MM.1S (cell line): ENCODE data around the gene VAX1.

Experiments
- DNase-seq: peaks from one replicate; pipeline ENCODE4 v3.0.0-alpha.2; 2015
- H2AFZ ChIP-seq: fragments of 300-600 bp; sonication (generic); 2 replicates; pipeline ENCODE4 v1.6.0; 2016; ENCODE audit warnings: antibody characterized with exemption, low read length
- H3F3A ChIP-seq: fragments of 300-600 bp; sonication (generic); 2 replicates; pipeline ENCODE4 v1.6.1; 2016; ENCODE audit warnings: mild to moderate bottlenecking, antibody characterized with exemption, low read length, moderate library complexity, mixed read lengths; ENCODE audit not compliant: insufficient read depth
- H3K27ac ChIP-seq: fragments of 300-600 bp; sonication (generic); 2 replicates; pipeline ENCODE4 v1.5.1; 2016; ENCODE audit warnings: mild to moderate bottlenecking, low read length
- H3K27me3 ChIP-seq: fragments of 300-600 bp; sonication (generic); replicated peaks from 2 replicates; pipeline ENCODE4 v1.6.0; 2016; ENCODE audit warnings: low read length; ENCODE audit not compliant: insufficient read depth
- H3K36me3 ChIP-seq: fragments of 300-600 bp; sonication (generic); replicated peaks from 2 replicates; pipeline ENCODE4 v1.6.1; 2016; ENCODE audit warnings: mild to moderate bottlenecking, low read length, mixed read lengths; ENCODE audit not compliant: insufficient read depth
- H3K4me1 ChIP-seq: fragments of 300-600 bp; sonication (generic); 2 replicates; pipeline ENCODE4 v1.6.1; 2016; ENCODE audit warnings: low read length, mixed read lengths
- H3K4me2 ChIP-seq: fragments of 300-600 bp; sonication (generic); 2 replicates; pipeline ENCODE4 v1.6.0; 2016; ENCODE audit warnings: low read depth, low read length
- H3K4me3 ChIP-seq: fragments of 300-600 bp; sonication (generic); 2 replicates; pipeline ENCODE4 v1.5.1; 2016; ENCODE audit warnings: low read length, mixed read lengths
- H3K79me2 ChIP-seq: fragments of 300-600 bp; sonication (generic); 2 replicates; pipeline ENCODE4 v1.6.1; 2016; ENCODE audit warnings: mixed run types, low read length, mixed read lengths
- H3K9ac ChIP-seq: fragments of 300-600 bp; sonication (generic); 2 replicates; pipeline ENCODE4 v1.6.1; 2016; ENCODE audit warnings: low read length, mixed read lengths
- H3K9me2 ChIP-seq: fragments of 300-600 bp; sonication (generic); replicated peaks from 2 replicates; pipeline ENCODE4 v1.6.1; 2016; ENCODE audit warnings: mild to moderate bottlenecking, low read length, mixed read lengths; ENCODE audit not compliant: insufficient read depth
- H3K9me3 ChIP-seq: fragments of 300-600 bp; sonication (generic); replicated peaks from 2 replicates; pipeline ENCODE4 v1.6.1; 2016; ENCODE audit warnings: mild to moderate bottlenecking, low read length, mixed read lengths; ENCODE audit not compliant: insufficient read depth
- H4K20me1 ChIP-seq: fragments of 300-600 bp; sonication (generic); 2 replicates; pipeline ENCODE4 v1.6.1; 2016; ENCODE audit warnings: mild to moderate bottlenecking, low read length, moderate library complexity, mixed read lengths; ENCODE audit not compliant: insufficient read depth
- CTCF ChIP-seq: fragments of 300-600 bp; sonication (generic); IDR thresholded peaks from 2 replicates; pipeline ENCODE4 v1.5.1; 2016; ENCODE audit warnings: antibody characterized with exemption, low read length, mixed read lengths
- EZH2 ChIP-seq: fragments of 300-600 bp; sonication (generic); optimal IDR thresholded peaks from 2 replicates; pipeline ENCODE3; 2017; ENCODE audit warnings: low read depth, mild to moderate bottlenecking, antibody characterized with exemption, low read length, mixed read lengths
- EZH2phosphoT487 ChIP-seq: fragments of 300-600 bp; sonication (generic); IDR thresholded peaks from 2 replicates; pipeline ENCODE4 v1.6.1; 2018; ENCODE audit warnings: antibody characterized with exemption, low read length

VAX1 gene

GRCh38 chr10:117134056-117134305 lies 4.1 kb downstream of the VAX1 start:
- H3K9ac ChIP-seq: no peak overlapping the region

GRCh38 chr10:117133273-117134055 lies 4.6 kb downstream of the VAX1 start:
- TF ChIP-seq EZH2: no peak
- TF ChIP-seq EZH2phosphoT487: no peak
- no peak for TF ChIP-seq CTCF
- Histone ChIP-seq H3K4me1 (no peaks in the 10 kb centered on the region), H3F3A (no peaks in the 10 kb centered on the region), H3K9me2 (no peaks in the 10 kb centered on the region), H4K20me1 (no peaks in the 10 kb centered on the region), H3K4me3 (no peak overlapping the region), H3K27ac (no peak overlapping the region), H3K36me3 (no peaks in the 10 kb centered on the region), H3K4me2 (no peak overlapping the region), H3K9ac (no peak overlapping the region), H3K9me3 (no peaks in the 10 kb centered on the region), H2AFZ (no peak overlapping the region), H3K79me2 (no peaks in the 10 kb centered on the region), H3K27me3 (peaks cover 21% of the 10 kb centered on the region)
- DNase-seq: no peak

More at GRCh38 chr10:117134056-117134305, 4.1 kb downstream of the VAX1 start:
- Histone ChIP-seq H3K4me3 (no peak overlapping the region), H3K27ac (no peak overlapping the region), H3K4me1 (no peaks in the 10 kb centered on the region), H2AFZ (no peak overlapping the region), H3K27me3 (peaks cover 21% of the 10 kb centered on the region), H3F3A (no peaks in the 10 kb centered on the region), H3K9me2 (no peaks in the 10 kb centered on the region), H3K36me3 (no peaks in the 10 kb centered on the region), H3K9me3 (no peaks in the 10 kb centered on the region), H3K79me2 (no peaks in the 10 kb centered on the region), H4K20me1 (no peaks in the 10 kb centered on the region), H3K4me2 (no peak overlapping the region)
- TF ChIP-seq EZH2: no peak
- no peak for TF ChIP-seq EZH2phosphoT487
- DNase-seq: no peak

GRCh38 chr10:117132751-117133231 lies 5.3 kb downstream of the VAX1 start:
- H2AFZ ChIP-seq: no peak overlapping the region
- H3K4me1 ChIP-seq: no peaks in the 10 kb centered on the region
- no peaks in the 10 kb centered on the region for H3K79me2 ChIP-seq
- DNase-seq: no peak
- no peaks in the 10 kb centered on the region for H3K9me2 ChIP-seq
- H4K20me1 ChIP-seq: no peaks in the 10 kb centered on the region
- no peak overlapping the region for H3K9ac ChIP-seq
- H3K4me2 ChIP-seq: no peak overlapping the region
- no peak overlapping the region for H3K27ac ChIP-seq
- H3K36me3 ChIP-seq: no peaks in the 10 kb centered on the region
- no peak overlapping the region for H3K4me3 ChIP-seq
- H3F3A ChIP-seq: no peaks in the 10 kb centered on the region
- TF ChIP-seq CTCF (no peak), EZH2 (no peak)
- H3K9me3 ChIP-seq: no peaks in the 10 kb centered on the region
- peaks cover 21% of the 10 kb centered on the region for H3K27me3 ChIP-seq
